ENCODE measurements around the gene HLA-DOA. TPM values are rescaled to one million over a fixed set of nuclear protein-coding genes. Genes with fewer than 3 reads are reported as not detected.

HLA-DOA gene
- 0.14 TPM in 1 of 5 replicates, not detected in the others for total RNA-seq (2022; extraction: Qiagen RNA extraction)

GRCh38 chr6:33008944-33009861 is at the start of gene HLA-DOA:
Gene HLA-DOA (minus strand): TSS chr6:33009591.

DNA sequence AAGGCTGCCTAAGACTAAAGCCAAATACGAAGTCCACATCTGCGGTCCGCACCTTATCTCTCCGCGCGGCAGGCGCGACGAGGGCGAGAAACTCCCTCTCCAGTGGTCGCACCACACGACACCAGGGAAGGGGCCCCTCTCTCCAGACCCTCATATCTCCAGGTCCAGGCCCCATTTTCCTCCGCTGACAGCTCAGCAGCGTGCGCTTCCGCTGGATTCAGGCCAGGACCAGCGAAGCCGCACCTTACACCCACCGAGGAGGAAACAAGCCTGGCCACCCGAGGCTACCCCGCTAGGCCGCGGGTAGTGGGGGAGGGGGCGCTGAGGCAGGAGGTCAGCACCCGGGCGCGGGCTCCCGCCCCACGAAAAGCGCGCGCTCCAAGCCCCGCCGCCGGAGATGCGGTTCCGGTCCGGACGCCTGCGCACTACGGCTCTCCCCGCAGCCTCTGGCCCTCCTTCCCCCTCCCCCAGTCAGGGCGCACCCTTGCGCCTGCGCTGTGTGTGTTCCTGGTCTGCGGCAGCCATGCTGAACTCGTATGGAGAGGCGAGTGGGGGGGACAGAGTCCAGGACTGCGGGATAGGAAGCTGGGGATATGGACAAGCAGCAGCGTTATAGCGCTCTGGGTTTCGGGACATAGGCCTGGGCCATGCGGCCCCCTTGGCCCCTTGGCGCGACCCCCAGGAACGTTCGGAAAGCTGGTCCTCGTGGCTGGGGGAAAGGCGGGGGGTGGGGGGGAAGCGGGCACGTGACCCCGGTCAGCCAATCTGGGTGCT is 41.1 kb downstream of the HLA-DOA start, which contains the start of gene BRD2:
Gene BRD2, plus strand, starts transcription at position 502 of the 774 bp plus-strand sequence. CDS start 4,305 bp downstream, outside the sequence.

Other genes starting within 250 kb of the HLA-DOA start
- gene HLA-DQB2, start 246.1 kb downstream of the HLA-DOA start, total RNA-seq (2022; extraction: Qiagen RNA extraction): not detected in 5 replicates
- 0.12 to 0.35 TPM (median 0.18 TPM) in 5 replicates for gene HLA-DOB, start 192.6 kb downstream of the HLA-DOA start, total RNA-seq (2022; extraction: Qiagen RNA extraction)
- 10.6 to 24.0 TPM (median 19.8 TPM) in 5 replicates for gene TAP2, start 170.9 kb downstream of the HLA-DOA start, total RNA-seq (2022; extraction: Qiagen RNA extraction)
- 20.3 to 22.9 TPM (median 21.4 TPM) in 5 replicates for gene PSMB8, start 165.5 kb downstream of the HLA-DOA start, total RNA-seq (2022; extraction: Qiagen RNA extraction)
- 33.2 to 38.3 TPM (median 34.9 TPM) in 5 replicates for gene TAP1, start 155.9 kb downstream of the HLA-DOA start, total RNA-seq (2022; extraction: Qiagen RNA extraction)
- gene PSMB9, start 155.4 kb downstream of the HLA-DOA start, total RNA-seq (2022; extraction: Qiagen RNA extraction): 15.7 to 25.5 TPM (median 18.9 TPM) in 5 replicates
- gene HLA-DMB, start 68.6 kb downstream of the HLA-DOA start, total RNA-seq (2022; extraction: Qiagen RNA extraction): 1.5 to 2.5 TPM (median 1.6 TPM) in 5 replicates
- gene HLA-DMA, start 56.5 kb downstream of the HLA-DOA start, total RNA-seq (2022; extraction: Qiagen RNA extraction): 2.4 to 3.6 TPM (median 2.7 TPM) in 5 replicates
- 121 to 148 TPM (median 126 TPM) in 5 replicates for gene BRD2, start 41.0 kb downstream of the HLA-DOA start, total RNA-seq (2022; extraction: Qiagen RNA extraction)
- 0.05 to 0.22 TPM in 2 of 5 replicates, not detected in the others for gene HLA-DPA1, start 64.1 kb upstream of the HLA-DOA start, total RNA-seq (2022; extraction: Qiagen RNA extraction)
- not detected in 5 replicates for gene HLA-DPB1, start 66.4 kb upstream of the HLA-DOA start, total RNA-seq (2022; extraction: Qiagen RNA extraction)
- gene COL11A2, start 182.9 kb upstream of the HLA-DOA start, total RNA-seq (2022; extraction: Qiagen RNA extraction): 0.52 to 1.2 TPM (median 0.92 TPM) in 5 replicates
- 18.0 to 24.0 TPM (median 21.6 TPM) in 5 replicates for gene RXRB, start 191.1 kb upstream of the HLA-DOA start, total RNA-seq (2022; extraction: Qiagen RNA extraction)
- 111 to 117 TPM (median 113 TPM) in 5 replicates for gene SLC39A7, start 191.3 kb upstream of the HLA-DOA start, total RNA-seq (2022; extraction: Qiagen RNA extraction)
- gene HSD17B8, start 195.1 kb upstream of the HLA-DOA start, total RNA-seq (2022; extraction: Qiagen RNA extraction): 12.9 to 17.5 TPM (median 16.9 TPM) in 5 replicates
- gene RING1, start 198.9 kb upstream of the HLA-DOA start, total RNA-seq (2022; extraction: Qiagen RNA extraction): 19.3 to 27.2 TPM (median 25.7 TPM) in 5 replicates